Uterus (tissue), 2 donors: ENCODE measurements around the gene APOA5.

Source experiments
- POLR2A ChIP-seq, 2 donors: fragments of 450-650 bp; IDR thresholded peaks; one replicate each; pipeline ENCODE4 v1.6.1; 2016; ENCODE audit warnings: antibody characterized with exemption in 2 of 2, mild to moderate bottlenecking in 1 of 2, moderate library complexity in 1 of 2
- TF ChIP-seq, protein P1 (sequence below), 4 experiments: fragments of 200-600 bp in 2 of 4; fragments of 450-650 bp in 2 of 4; sonication (generic) in 2 of 4; IDR thresholded peaks; one replicate each; pipeline ENCODE4 v1.5.1; 2016 to 2019; ENCODE audit warnings: antibody characterized with exemption in 4 of 4, mild to moderate bottlenecking in 2 of 4, moderate library complexity in 1 of 4

DNA sequence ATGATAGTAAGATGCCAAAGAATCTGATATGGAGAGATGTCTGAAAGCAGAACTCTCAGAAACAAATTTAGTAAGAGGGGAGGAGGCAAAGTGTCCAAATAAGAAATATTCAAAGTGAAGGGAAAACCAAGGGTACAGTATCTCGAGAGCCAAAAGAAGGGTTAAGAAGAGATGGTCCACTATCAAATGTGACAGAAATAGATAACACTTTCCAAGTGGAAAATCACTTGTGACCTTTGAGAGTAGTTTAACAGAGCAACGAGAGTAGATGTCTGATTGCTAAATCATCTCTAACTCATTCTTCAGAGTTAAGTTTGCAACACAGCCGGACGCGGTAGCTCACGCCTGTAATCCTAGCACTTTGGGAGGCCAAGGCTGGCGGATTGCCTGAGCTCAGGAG is 14.6 kb downstream of the APOA5 start:
- TF ChIP-seq, protein P1, sequence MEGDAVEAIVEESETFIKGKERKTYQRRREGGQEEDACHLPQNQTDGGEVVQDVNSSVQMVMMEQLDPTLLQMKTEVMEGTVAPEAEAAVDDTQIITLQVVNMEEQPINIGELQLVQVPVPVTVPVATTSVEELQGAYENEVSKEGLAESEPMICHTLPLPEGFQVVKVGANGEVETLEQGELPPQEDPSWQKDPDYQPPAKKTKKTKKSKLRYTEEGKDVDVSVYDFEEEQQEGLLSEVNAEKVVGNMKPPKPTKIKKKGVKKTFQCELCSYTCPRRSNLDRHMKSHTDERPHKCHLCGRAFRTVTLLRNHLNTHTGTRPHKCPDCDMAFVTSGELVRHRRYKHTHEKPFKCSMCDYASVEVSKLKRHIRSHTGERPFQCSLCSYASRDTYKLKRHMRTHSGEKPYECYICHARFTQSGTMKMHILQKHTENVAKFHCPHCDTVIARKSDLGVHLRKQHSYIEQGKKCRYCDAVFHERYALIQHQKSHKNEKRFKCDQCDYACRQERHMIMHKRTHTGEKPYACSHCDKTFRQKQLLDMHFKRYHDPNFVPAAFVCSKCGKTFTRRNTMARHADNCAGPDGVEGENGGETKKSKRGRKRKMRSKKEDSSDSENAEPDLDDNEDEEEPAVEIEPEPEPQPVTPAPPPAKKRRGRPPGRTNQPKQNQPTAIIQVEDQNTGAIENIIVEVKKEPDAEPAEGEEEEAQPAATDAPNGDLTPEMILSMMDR (IDR thresholded peaks at IDR 0.05), result no peak
- no peak for TF ChIP-seq POLR2A (IDR thresholded peaks at IDR 0.05)
